GM12864 (cell line): ENCODE data around the gene LAIR2.

Experiments
- DNase-seq: peaks from one replicate; pipeline ENCODE4 v3.0.0-alpha.2; 2011; ENCODE audit warnings: low read depth
- H3K4me3 ChIP-seq: 2 replicates; pipeline ENCODE4 v1.5.1; 2011; ENCODE audit warnings: mild to moderate bottlenecking, low read depth, low read length, control low read depth
- CTCF ChIP-seq: IDR thresholded peaks from 2 replicates; pipeline ENCODE4 v1.5.1; 2011; ENCODE audit warnings: low read depth, mild to moderate bottlenecking, moderate library complexity, low read length, control low read depth, inconsistent platforms; ENCODE audit errors: missing control alignments

Gene LAIR2

GRCh38 chr19:54457773-54458647, 44.6 kb upstream of the LAIR2 start:
- no peak overlapping the region for H3K4me3 ChIP-seq
- TF ChIP-seq CTCF = no peak
- DNase-seq = no peak

- H3K4me3 ChIP-seq = no peak overlapping the region
- DNase-seq = no peak
- TF ChIP-seq CTCF = no peak
These were observed 43.9 kb upstream of the LAIR2 start for GRCh38 chr19:54458648-54459281.

GRCh38 chr19:54459282-54460229, 43.1 kb upstream of the LAIR2 start:
- no peak overlapping the region for H3K4me3 ChIP-seq
- DNase-seq = no peak

GRCh38 chr19:54460230-54461005, 42.2 kb upstream of the LAIR2 start:
- H3K4me3 ChIP-seq = no peak overlapping the region
- TF ChIP-seq CTCF = no peak
- no peak for DNase-seq

More at GRCh38 chr19:54459282-54460229, 43.1 kb upstream of the LAIR2 start:
- no peak for TF ChIP-seq CTCF

- no peak for TF ChIP-seq CTCF
- H3K4me3 ChIP-seq = no peak overlapping the region
- no peak for DNase-seq
These were observed 41.4 kb upstream of the LAIR2 start for GRCh38 chr19:54461210-54461609.

- no peak overlapping the region for H3K4me3 ChIP-seq
- no peak for TF ChIP-seq CTCF
These were observed 41.0 kb upstream of the LAIR2 start for GRCh38 chr19:54461613-54462012.

More at GRCh38 chr19:54461613-54462012, 41.0 kb upstream of the LAIR2 start:
- no peak for DNase-seq
